ENCODE data around the gene C2orf76. TPM values are rescaled to one million over a fixed set of nuclear protein-coding genes. Genes with fewer than 3 reads are reported as not detected.

C2orf76 gene
- polyA plus RNA-seq, 1 of the 3 experiments (the other 2 are of a cell fraction): 6.0 TPM

DNA sequence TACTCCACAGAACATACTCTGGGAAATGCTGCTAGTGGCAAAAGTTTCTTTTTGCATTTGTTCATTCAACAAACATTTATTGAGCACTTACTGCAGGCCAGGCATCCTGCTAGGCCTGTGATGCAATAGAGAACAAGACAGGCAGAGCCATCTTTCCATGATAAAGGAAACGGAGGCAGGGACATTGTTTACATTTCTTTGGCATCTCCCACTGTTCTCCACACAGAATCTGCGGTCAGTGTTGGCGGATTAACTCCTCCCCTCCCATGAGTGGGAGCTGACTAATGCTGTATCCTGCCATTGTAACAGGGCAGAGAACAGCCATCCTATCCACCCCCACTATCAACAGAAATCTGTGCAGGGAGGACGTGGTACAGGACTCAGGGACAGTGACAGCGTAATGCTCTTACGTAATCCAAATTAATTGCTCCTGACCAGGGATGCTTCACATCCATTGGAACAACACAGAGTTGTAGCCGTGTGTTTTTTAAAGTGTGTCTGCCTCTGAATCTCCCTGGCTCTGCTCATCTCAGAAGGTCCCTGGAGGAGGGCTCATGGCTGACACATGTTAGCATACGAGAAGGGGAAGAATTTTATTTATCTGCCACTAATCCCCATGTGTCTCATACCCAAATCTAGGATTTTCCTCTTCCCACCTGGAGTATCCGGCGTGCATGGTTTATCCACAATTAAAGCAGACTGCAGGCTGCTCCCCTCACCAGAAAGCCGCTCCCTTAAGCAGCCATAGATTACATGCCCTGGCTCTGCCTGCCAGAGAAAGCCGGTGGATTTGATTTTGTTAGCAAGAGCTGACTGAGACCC, 110.7 kb downstream of the C2orf76 start:
- POLR2A ChIA-PET: interaction anchor here (0.8 kb wide), 1 partner anchor 15 kb away, joined by 3 read pairs; no protein-coding TSS in a partner anchor
- peak overlapping the region; percentile 1; the same call in 1 of the 2 replicates for H3K9ac ChIP-seq
- CTCF ChIA-PET: interaction anchor here (0.9 to 1.7 kb wide), 4 partner anchors 9 to 243 kb away, joined by 3 to 5 read pairs (median 3); no protein-coding TSS in a partner anchor
- TF ChIP-seq, protein P1, sequence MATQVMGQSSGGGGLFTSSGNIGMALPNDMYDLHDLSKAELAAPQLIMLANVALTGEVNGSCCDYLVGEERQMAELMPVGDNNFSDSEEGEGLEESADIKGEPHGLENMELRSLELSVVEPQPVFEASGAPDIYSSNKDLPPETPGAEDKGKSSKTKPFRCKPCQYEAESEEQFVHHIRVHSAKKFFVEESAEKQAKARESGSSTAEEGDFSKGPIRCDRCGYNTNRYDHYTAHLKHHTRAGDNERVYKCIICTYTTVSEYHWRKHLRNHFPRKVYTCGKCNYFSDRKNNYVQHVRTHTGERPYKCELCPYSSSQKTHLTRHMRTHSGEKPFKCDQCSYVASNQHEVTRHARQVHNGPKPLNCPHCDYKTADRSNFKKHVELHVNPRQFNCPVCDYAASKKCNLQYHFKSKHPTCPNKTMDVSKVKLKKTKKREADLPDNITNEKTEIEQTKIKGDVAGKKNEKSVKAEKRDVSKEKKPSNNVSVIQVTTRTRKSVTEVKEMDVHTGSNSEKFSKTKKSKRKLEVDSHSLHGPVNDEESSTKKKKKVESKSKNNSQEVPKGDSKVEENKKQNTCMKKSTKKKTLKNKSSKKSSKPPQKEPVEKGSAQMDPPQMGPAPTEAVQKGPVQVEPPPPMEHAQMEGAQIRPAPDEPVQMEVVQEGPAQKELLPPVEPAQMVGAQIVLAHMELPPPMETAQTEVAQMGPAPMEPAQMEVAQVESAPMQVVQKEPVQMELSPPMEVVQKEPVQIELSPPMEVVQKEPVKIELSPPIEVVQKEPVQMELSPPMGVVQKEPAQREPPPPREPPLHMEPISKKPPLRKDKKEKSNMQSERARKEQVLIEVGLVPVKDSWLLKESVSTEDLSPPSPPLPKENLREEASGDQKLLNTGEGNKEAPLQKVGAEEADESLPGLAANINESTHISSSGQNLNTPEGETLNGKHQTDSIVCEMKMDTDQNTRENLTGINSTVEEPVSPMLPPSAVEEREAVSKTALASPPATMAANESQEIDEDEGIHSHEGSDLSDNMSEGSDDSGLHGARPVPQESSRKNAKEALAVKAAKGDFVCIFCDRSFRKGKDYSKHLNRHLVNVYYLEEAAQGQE (IDR thresholded peaks at IDR 0.05; ENCODE audit: low read depth, low read length): no peak
- TF ChIP-seq SMC3 (IDR thresholded peaks at IDR 0.05; ENCODE audit: low read depth, low read length) (no peak), RFX5 (IDR thresholded peaks at IDR 0.05; ENCODE audit: low read length) (no peak), TEAD4 (IDR thresholded peaks at IDR 0.05; ENCODE audit: borderline replicate concordance, insufficient read depth) (no peak), RAD21 (IDR thresholded peaks at IDR 0.05; ENCODE audit: low read length) (no peak), EZH2phosphoT487 (IDR thresholded peaks at IDR 0.05; ENCODE audit: borderline replicate concordance, low read depth) (no peak), JUND (IDR thresholded peaks at IDR 0.05) (peak; percentile 69), FOXJ3 (CRISPR knock-in tag; IDR thresholded peaks at IDR 0.05) (0 out of 2 replicates have a peak, but pooled peaks have one; percentile 15), MEF2A (IDR thresholded peaks at IDR 0.05; ENCODE audit: borderline replicate concordance, low read depth) (no peak), POLR2AphosphoS5 (IDR thresholded peaks at IDR 0.05; ENCODE audit: low read depth, low read length) (peak; percentile 32; the same call in 1 of the 2 replicates), FOXM1 (IDR thresholded peaks at IDR 0.05; ENCODE audit: low read depth) (no peak), YY1 (IDR thresholded peaks at IDR 0.05; ENCODE audit: low read depth) (0 out of 2 replicates have a peak, but pooled peaks have one; percentile 2), SIN3A (IDR thresholded peaks at IDR 0.05; ENCODE audit: borderline replicate concordance, low read depth, low read length) (peak; percentile 12; the same call in 1 of the 2 replicates), GATA2 (CRISPR knock-in tag; IDR thresholded peaks at IDR 0.05) (peak; percentile 81), MXI1 (IDR thresholded peaks at IDR 0.05; ENCODE audit: low read depth, low read length) (no peak), GABPA (IDR thresholded peaks at IDR 0.05; ENCODE audit: low read depth) (no peak), RXRA (IDR thresholded peaks at IDR 0.05; ENCODE audit: borderline replicate concordance, low read depth) (peak; percentile 40; the same call in 1 of the 2 replicates), NFIC (IDR thresholded peaks at IDR 0.05; ENCODE audit: borderline replicate concordance) (peak; percentile 76; the same call in 1 of the 2 replicates), CHD2 (IDR thresholded peaks at IDR 0.05; ENCODE audit: low read length, partially characterized antibody) (peak; percentile 66), EP300 (IDR thresholded peaks at IDR 0.05; ENCODE audit: borderline replicate concordance in 1 of 2, low read depth in 1 of 2, low read length in 1 of 2) (peak in 1 of 2 experiments; percentile 66; a peak in 1 of 4 replicates), NRF1 (IDR thresholded peaks at IDR 0.05; ENCODE audit: low read depth, low read length) (no peak)
- TF ChIP-seq, protein P2, sequence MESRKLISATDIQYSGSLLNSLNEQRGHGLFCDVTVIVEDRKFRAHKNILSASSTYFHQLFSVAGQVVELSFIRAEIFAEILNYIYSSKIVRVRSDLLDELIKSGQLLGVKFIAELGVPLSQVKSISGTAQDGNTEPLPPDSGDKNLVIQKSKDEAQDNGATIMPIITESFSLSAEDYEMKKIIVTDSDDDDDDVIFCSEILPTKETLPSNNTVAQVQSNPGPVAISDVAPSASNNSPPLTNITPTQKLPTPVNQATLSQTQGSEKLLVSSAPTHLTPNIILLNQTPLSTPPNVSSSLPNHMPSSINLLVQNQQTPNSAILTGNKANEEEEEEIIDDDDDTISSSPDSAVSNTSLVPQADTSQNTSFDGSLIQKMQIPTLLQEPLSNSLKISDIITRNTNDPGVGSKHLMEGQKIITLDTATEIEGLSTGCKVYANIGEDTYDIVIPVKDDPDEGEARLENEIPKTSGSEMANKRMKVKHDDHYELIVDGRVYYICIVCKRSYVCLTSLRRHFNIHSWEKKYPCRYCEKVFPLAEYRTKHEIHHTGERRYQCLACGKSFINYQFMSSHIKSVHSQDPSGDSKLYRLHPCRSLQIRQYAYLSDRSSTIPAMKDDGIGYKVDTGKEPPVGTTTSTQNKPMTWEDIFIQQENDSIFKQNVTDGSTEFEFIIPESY (IDR thresholded peaks at IDR 0.05; ENCODE audit: borderline replicate concordance, low read depth): peak; percentile 65; the same call in 1 of the 2 replicates
- TF ChIP-seq, protein P3, sequence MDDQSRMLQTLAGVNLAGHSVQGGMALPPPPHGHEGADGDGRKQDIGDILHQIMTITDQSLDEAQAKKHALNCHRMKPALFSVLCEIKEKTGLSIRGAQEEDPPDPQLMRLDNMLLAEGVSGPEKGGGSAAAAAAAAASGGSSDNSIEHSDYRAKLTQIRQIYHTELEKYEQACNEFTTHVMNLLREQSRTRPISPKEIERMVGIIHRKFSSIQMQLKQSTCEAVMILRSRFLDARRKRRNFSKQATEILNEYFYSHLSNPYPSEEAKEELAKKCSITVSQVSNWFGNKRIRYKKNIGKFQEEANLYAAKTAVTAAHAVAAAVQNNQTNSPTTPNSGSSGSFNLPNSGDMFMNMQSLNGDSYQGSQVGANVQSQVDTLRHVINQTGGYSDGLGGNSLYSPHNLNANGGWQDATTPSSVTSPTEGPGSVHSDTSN (IDR thresholded peaks at IDR 0.05): peak; percentile 66
- TF ChIP-seq, protein P4, sequence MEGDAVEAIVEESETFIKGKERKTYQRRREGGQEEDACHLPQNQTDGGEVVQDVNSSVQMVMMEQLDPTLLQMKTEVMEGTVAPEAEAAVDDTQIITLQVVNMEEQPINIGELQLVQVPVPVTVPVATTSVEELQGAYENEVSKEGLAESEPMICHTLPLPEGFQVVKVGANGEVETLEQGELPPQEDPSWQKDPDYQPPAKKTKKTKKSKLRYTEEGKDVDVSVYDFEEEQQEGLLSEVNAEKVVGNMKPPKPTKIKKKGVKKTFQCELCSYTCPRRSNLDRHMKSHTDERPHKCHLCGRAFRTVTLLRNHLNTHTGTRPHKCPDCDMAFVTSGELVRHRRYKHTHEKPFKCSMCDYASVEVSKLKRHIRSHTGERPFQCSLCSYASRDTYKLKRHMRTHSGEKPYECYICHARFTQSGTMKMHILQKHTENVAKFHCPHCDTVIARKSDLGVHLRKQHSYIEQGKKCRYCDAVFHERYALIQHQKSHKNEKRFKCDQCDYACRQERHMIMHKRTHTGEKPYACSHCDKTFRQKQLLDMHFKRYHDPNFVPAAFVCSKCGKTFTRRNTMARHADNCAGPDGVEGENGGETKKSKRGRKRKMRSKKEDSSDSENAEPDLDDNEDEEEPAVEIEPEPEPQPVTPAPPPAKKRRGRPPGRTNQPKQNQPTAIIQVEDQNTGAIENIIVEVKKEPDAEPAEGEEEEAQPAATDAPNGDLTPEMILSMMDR (IDR thresholded peaks at IDR 0.05): no peak

More for the DNA sequence above, 110.7 kb downstream of the C2orf76 start:
- no peaks in the 10 kb centered on the region for H3K79me2 ChIP-seq (ENCODE audit: insufficient read depth)
- no peaks in the 10 kb centered on the region for H4K20me1 ChIP-seq (ENCODE audit: insufficient read depth)
- H3K9me2 ChIP-seq: no peaks in the 10 kb centered on the region
- peak; percentile 78 for DNase-seq
- peak overlapping the region; percentile 56; the same call in 1 of the 2 replicates for H3K4me2 ChIP-seq
- H3K4me3 ChIP-seq (ENCODE audit: low read depth in 2 of 2, low read length in 1 of 2): no peak overlapping the region; a peak in 1 of 4 replicates
- H3K27ac ChIP-seq (ENCODE audit: low read depth in 2 of 2, low read length in 1 of 2): peak overlapping the region; percentile 62 to 86
- H3F3A ChIP-seq (replicated peaks; ENCODE audit: insufficient read depth): peaks cover 38% of the 10 kb centered on the region
- H3K4me1 ChIP-seq (ENCODE audit: control insufficient read depth in 1 of 2, insufficient read depth in 2 of 2, low read depth in 1 of 2, low read length in 1 of 2): peaks cover 19 to 33% of the 10 kb centered on the region in 2 experiments
- peak overlapping the region; percentile 42 for H2AFZ ChIP-seq (ENCODE audit: low read depth)
- 18% methylated on average over 12 of the region's 12 CpGs for WGBS (ENCODE audit: low lambda C conversion rate)
- H3K9me3 ChIP-seq: no peaks in the 10 kb centered on the region
- H3K27me3 ChIP-seq (ENCODE audit: insufficient read depth): no peaks in the 10 kb centered on the region
- H3K36me3 ChIP-seq (replicated peaks in 1 of 2; ENCODE audit: control insufficient read depth in 1 of 2, insufficient read depth in 2 of 2, low read length in 1 of 2): no peaks in the 10 kb centered on the region
